Omental fat pad (tissue), 4 donors: ENCODE results near the gene CMTM4. TPM values are rescaled to one million over a fixed set of nuclear protein-coding genes. Genes with fewer than 3 reads are reported as not detected.

Source experiments
- ATAC-seq: fragments of 150-250 bp; one replicate; pipeline ENCODE4 v1.9.1; 2016; ENCODE audit warnings: mild to moderate bottlenecking, moderate library complexity; ENCODE audit not compliant: low FRiP score
- DNase-seq: peaks from one replicate; pipeline ENCODE4 v3.0.0-alpha.2; 2019; ENCODE audit warnings: low spot score
- total RNA-seq, 4 donors: library from RNA; depleted of rRNA; stranded (reverse); fragments of >200 nt; gene quantifications; one replicate each; pipeline ENCODE4 v1.1.0, GENCODE V29; 2016
- TF ChIP-seq, protein P1 (sequence below), 3 donors: fragments of 450-650 bp; IDR thresholded peaks; one replicate each; pipeline ENCODE4 v1.5.1; 2016 to 2017; ENCODE audit warnings: antibody characterized with exemption in 3 of 3, mild to moderate bottlenecking in 3 of 3, moderate library complexity in 2 of 3

The CMTM4 gene
- total RNA-seq, 4 donors from 2014 or later, result 12.6 to 29.9 (median 23.8) TPM

DNA sequence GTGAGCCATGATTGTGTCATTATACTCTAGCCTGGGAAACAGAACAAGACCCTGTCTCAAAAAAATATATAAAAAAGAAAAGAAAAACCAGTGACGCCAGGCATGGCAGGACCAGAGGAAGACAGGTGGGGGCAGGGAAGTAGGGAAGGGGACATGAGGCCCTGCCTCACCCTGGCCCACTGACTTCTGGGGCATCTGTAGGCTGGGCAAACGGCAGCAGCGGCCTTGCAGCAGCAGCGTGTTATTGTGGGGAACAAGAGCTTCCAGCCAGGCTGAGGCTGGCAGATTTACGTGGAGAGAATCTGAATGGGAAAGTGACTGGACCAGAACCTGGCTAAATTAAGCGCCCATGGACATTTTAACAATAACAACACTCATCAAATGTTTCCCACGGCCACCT lies 19.4 kb downstream of the CMTM4 start:
- TF ChIP-seq, protein P1, sequence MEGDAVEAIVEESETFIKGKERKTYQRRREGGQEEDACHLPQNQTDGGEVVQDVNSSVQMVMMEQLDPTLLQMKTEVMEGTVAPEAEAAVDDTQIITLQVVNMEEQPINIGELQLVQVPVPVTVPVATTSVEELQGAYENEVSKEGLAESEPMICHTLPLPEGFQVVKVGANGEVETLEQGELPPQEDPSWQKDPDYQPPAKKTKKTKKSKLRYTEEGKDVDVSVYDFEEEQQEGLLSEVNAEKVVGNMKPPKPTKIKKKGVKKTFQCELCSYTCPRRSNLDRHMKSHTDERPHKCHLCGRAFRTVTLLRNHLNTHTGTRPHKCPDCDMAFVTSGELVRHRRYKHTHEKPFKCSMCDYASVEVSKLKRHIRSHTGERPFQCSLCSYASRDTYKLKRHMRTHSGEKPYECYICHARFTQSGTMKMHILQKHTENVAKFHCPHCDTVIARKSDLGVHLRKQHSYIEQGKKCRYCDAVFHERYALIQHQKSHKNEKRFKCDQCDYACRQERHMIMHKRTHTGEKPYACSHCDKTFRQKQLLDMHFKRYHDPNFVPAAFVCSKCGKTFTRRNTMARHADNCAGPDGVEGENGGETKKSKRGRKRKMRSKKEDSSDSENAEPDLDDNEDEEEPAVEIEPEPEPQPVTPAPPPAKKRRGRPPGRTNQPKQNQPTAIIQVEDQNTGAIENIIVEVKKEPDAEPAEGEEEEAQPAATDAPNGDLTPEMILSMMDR (IDR thresholded peaks at IDR 0.05), result no peak
- DNase-seq (no peak), ATAC-seq (no peak)

DNA sequence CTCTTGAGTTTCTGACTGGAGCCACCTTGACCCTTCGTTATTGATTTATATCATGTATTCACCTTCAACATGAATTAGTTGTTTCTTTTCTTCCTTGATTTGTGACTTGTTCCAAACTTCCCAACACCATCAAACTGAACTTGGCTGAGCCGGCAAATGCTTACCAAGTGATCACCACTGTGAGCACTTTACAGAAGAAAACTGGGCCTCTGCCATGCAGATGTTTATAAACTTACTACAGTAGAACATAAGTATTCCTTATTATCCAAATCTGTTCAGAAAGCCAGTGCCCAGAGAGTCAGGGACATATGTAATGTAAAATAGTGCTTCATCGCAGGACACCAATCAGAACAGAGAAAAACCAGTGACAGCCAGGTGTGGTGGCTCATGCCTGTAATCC lies 19.9 kb downstream of the CMTM4 start:
- ATAC-seq (no peak), DNase-seq (no peak)
- TF ChIP-seq, protein P1 (IDR thresholded peaks at IDR 0.05), result no peak

DNA sequence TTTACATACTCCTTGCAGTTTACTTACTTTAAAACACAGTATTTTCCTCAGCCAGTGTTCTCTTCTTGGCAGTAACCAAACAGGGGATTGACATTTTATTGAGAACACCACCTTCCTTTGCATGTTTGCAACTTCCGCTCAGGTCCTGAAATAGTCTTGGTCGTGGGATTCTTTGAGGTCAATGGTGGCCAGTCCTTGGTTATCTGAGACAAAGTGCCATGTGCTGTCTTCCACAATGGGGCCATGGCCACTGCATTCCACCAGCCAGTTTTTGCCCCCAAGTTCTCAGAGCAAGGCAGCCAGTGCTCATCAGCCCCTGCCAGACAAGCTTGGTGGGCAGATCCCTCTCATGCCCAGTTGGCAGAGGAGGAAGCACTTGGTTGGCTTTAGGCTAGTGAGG lies 22.9 kb downstream of the CMTM4 start:
- TF ChIP-seq, protein P1 (IDR thresholded peaks at IDR 0.05), result no peak
- DNase-seq (no peak), ATAC-seq (no peak)

DNA sequence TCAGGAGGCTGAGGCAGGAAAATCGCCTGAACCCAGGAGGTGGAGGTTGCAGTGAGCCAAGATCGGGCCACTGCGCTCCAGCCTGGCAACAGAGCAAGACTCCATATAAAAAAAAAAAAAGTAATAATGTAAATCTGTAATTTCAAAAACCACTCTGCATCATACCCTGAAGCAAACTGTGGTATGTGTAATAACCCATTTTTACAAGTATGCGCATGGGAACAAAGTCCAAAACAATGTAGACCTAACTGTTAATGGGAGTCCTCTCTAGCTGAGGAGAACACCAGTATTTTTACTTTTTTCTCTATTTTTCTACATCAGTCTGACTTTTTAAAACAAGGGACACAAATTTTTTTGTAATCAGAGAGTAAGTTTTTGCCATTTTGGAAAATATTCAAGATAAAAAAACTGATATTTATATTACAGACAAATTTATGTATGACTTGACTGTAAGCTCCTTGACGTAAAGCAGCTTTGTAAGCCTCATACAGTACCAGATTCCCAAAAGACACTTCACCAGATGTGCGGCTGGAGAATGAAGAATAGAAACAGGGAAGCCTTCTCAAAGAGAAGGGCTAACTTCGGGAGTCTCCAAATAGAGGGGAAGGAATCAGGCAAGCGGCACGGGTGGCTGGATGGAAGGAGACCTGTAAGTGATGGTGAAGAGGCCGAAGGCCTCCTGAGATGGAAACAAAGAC lies 25.7 kb downstream of the CMTM4 start:
- no peak for ATAC-seq
- TF ChIP-seq, protein P1 (IDR thresholded peaks at IDR 0.05), result no peak
- no peak for DNase-seq

DNA sequence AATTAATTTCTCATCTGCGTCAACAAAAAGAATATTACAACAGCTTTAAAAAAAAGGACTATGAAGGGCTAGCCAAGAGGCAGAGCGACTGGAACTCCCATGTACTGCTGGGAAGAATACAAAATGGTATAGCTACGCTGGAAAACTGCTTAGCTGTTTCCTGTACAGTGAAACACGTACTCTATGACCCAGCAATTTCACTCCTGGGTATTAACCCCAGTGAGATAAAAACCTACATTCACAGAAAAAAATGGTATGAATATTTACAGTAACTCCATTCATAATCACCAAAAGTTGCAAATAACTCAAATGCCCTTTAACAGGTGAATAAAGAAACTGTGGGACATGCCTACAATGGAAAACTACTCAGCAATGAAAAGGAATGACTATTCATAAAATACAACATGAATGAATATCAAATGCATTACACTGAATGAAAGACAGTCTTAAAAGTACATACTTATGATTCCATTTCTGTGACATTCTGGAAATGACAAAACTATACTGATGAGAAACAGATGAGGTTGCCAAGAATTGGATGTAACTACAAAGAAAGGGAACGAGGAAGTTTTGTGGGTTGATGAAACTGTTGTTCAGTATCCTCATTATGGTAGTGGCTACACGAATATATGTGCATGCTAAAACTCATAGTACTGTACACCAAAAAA lies 27.6 kb downstream of the CMTM4 start:
- ATAC-seq (no peak), DNase-seq (no peak)
- TF ChIP-seq, protein P1 (IDR thresholded peaks at IDR 0.05), result no peak

DNA sequence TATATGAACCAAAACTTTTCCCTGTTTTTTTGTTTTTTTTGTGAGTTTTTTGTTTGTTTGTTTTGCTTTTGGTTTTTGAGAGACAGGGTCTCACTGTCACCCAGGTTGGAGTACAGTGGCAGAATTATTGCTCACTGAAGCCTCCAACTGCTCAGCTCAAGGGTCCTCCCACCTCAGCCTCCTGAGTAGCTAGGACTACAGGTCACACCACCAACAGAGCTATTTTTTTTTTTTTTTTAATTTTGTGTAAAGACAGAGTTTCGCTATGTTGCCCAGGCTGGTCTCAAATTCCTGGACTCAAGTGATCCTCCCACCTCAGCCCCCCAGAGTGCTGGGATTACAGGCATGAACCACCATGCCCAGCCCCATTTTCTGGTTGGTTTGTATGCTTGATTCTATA lies 28.6 kb downstream of the CMTM4 start:
- no peak for DNase-seq
- ATAC-seq, result no peak
- TF ChIP-seq, protein P1 (IDR thresholded peaks at IDR 0.05), result no peak
